OCI-LY3 (cell line): ENCODE data around the gene DRD1.

Experiments used
- H2AFZ ChIP-seq: fragments of 200-600, 300-600 bp; shearing (Covaris generic); 2 replicates; pipeline ENCODE4 v1.6.0; 2014; ENCODE audit warnings: antibody characterized with exemption, low read depth, low read length
- H3K27ac ChIP-seq: fragments of 200-600, 300-600 bp; sonication (generic); 2 replicates; pipeline ENCODE4 v1.5.1; 2014; ENCODE audit warnings: mild to moderate bottlenecking, low read length, moderate library complexity, mixed read lengths
- H3K27me3 ChIP-seq: fragments of 200-600, 300-600 bp; sonication (generic); 2 replicates; pipeline ENCODE4 v1.6.1; 2014; ENCODE audit warnings: low read depth, low read length, mixed read lengths
- H3K36me3 ChIP-seq: fragments of 200-600, 300-600 bp; sonication (generic); replicated peaks from 2 replicates; pipeline ENCODE3; 2014; ENCODE audit warnings: low read depth, low read length, mixed read lengths
- H3K4me1 ChIP-seq: fragments of 300-600, 200-600 bp; sonication (generic); 2 replicates; pipeline ENCODE4 v1.6.1; 2014; ENCODE audit warnings: low read length, mixed read lengths
- H3K4me2 ChIP-seq: fragments of 200-600, 300-600 bp; sonication (generic); 2 replicates; pipeline ENCODE4 v1.6.1; 2014; ENCODE audit warnings: low read length, mixed read lengths
- H3K4me3 ChIP-seq: fragments of 300-600, 200-600 bp; sonication (generic); 2 replicates; pipeline ENCODE4 v1.5.1; 2014; ENCODE audit warnings: antibody characterized with exemption, mild to moderate bottlenecking, low read length, moderate library complexity
- H3K79me2 ChIP-seq: fragments of 300-600, 200-600 bp; shearing (Covaris generic); 2 replicates; pipeline ENCODE4 v1.6.1; 2014; ENCODE audit warnings: mild to moderate bottlenecking, low read length, mixed read lengths
- H3K9ac ChIP-seq: fragments of 300-600, 200-600 bp; shearing (Covaris generic); 2 replicates; pipeline ENCODE4 v1.6.0; 2014; ENCODE audit warnings: mild to moderate bottlenecking, low read length, moderate library complexity
- H3K9me3 ChIP-seq: fragments of 200-600, 300-600 bp; shearing (Covaris generic); 2 replicates; pipeline ENCODE4 v1.6.1; 2014; ENCODE audit warnings: low read length, mixed read lengths; ENCODE audit not compliant: insufficient read depth
- H4K20me1 ChIP-seq: fragments of 200-600, 300-600 bp; sonication (generic); 2 replicates; pipeline ENCODE4 v1.6.1; 2016; ENCODE audit warnings: low read length, mixed read lengths; ENCODE audit not compliant: insufficient read depth
- CTCF ChIP-seq: fragments of 200-600, 300-600 bp; sonication (generic); IDR thresholded peaks from 2 replicates; pipeline ENCODE4 v1.5.1; 2014; ENCODE audit warnings: antibody characterized with exemption, low read length, low read depth
- EZH2phosphoT487 ChIP-seq: fragments of 200-600 bp; shearing (Covaris generic); IDR thresholded peaks from 2 replicates; pipeline ENCODE4 v1.6.1; 2018; ENCODE audit warnings: antibody characterized with exemption, mixed run types, low read depth

The DRD1 gene

DNA sequence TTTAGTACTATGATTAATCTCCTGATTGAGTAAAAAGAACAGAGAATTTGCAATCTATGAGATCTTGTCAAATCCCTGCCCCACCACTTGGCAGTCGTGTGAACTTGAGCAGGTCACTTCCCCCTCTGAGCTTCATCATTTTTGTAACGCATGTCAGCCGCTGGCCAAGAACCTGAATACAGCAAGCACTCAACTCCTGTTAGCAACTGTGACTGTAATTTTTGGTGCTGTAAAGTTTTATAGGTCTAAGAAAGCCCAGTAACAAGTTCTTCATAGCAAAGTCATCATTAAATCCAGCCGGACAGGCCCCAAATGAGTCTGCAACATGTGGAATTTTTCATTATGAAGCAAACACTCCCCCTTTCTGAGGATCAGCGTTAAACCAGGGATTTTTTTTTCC, 49.4 kb downstream of the DRD1 start:
- TF ChIP-seq CTCF (no peak), EZH2phosphoT487 (no peak)
- Histone ChIP-seq H3K36me3 (no peaks in the 10 kb centered on the region), H3K4me2 (no peak overlapping the region), H3K4me3 (no peak overlapping the region), H4K20me1 (no peaks in the 10 kb centered on the region), H3K9me3 (no peaks in the 10 kb centered on the region), H3K27ac (no peak overlapping the region), H3K27me3 (no peaks in the 10 kb centered on the region), H3K4me1 (no peaks in the 10 kb centered on the region), H3K9ac (no peak overlapping the region), H2AFZ (no peak overlapping the region), H3K79me2 (no peaks in the 10 kb centered on the region)

DNA sequence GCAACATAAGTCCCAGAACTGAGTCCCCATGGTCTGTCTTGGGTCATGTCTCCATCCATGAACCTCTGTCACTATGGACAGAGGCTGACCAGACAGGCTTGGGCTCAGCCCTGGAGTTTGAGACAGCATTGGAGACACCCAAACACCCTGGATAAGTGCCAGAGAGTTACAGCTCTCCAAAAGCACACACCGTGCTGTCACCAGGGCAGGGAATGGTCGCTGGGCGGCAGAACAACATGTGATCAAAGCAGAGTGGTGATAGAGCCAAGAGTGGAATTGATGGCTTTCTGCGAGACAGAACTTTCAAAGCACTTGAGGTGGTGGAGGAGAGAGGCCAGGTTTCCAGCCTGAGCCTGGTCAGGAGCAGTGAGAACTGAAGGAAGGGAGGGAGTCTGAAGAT, 50.1 kb downstream of the DRD1 start:
- Histone ChIP-seq H3K4me1 (no peaks in the 10 kb centered on the region), H3K79me2 (no peaks in the 10 kb centered on the region), H3K9me3 (no peaks in the 10 kb centered on the region), H3K4me2 (no peak overlapping the region), H3K36me3 (no peaks in the 10 kb centered on the region), H3K27ac (no peak overlapping the region), H4K20me1 (no peaks in the 10 kb centered on the region), H2AFZ (no peak overlapping the region), H3K4me3 (no peak overlapping the region), H3K27me3 (no peaks in the 10 kb centered on the region), H3K9ac (no peak overlapping the region)
- no peak for TF ChIP-seq CTCF
- no peak for TF ChIP-seq EZH2phosphoT487

DNA sequence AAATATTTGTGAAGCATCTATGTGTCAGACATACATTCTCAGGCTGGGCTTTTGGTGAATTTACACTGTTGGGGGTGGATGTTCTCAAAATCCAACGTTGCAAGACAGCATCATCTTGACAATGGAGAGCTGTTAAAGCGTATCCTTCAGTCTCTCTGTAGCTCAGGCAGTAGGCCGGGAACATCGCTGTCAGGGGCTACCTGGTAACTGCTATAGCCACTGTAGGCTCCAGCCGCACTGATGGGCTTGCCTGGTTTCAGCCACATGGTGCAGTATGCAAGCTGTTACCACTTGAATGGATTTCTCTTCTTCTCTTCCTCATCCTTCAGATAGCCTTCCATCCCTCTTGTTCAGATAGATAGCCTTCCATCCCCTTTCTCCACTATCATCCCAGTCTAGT, 51.7 kb downstream of the DRD1 start:
- Histone ChIP-seq H3K27ac (no peak overlapping the region), H3K9ac (no peak overlapping the region), H2AFZ (no peak overlapping the region), H3K79me2 (no peaks in the 10 kb centered on the region), H3K9me3 (no peaks in the 10 kb centered on the region), H3K4me3 (no peak overlapping the region), H3K36me3 (no peaks in the 10 kb centered on the region), H3K27me3 (no peaks in the 10 kb centered on the region), H3K4me2 (no peak overlapping the region), H4K20me1 (no peaks in the 10 kb centered on the region), H3K4me1 (no peaks in the 10 kb centered on the region)
- TF ChIP-seq EZH2phosphoT487 (no peak), CTCF (no peak)

DNA sequence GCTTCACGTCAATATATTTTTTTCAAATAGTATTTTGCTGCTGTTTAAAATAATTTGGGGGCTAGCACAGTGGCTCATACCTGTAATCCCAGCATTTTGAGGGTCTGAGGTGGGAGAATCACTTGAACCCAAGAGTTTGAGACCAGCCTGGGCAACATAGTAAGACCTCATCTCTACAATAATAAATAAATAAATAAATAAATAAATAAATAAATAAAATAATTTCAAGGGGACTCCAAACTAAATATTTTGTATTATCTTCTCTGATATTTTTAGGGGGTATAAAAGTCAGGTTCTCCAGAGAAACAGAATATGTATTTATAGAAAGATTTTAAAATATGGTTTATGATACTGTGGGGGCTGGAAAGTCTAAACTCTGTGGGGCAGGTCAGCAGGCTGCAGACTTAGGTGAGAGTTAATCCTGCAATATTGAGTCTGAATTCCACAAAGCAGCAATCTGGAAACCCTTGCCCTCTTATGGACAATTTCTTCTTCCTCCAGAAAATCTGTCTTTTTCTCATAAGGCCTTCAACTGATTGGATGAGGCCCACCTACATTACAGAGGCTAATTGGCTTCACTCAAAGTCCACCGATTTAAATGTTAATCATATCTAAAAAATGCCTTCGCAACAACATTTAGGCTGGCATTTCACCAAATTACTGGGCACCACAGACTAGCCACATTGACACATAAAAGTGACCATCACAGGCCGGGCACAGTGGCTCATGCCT, 53.5 kb downstream of the DRD1 start:
- Histone ChIP-seq H3K4me1 (no peaks in the 10 kb centered on the region), H3K36me3 (no peaks in the 10 kb centered on the region), H3K4me3 (no peak overlapping the region), H2AFZ (no peak overlapping the region), H3K4me2 (no peak overlapping the region), H3K9me3 (no peaks in the 10 kb centered on the region), H3K27ac (no peak overlapping the region), H3K79me2 (no peaks in the 10 kb centered on the region), H3K27me3 (no peaks in the 10 kb centered on the region), H4K20me1 (no peaks in the 10 kb centered on the region), H3K9ac (no peak overlapping the region)
- TF ChIP-seq EZH2phosphoT487 = no peak
- no peak for TF ChIP-seq CTCF
